Measurements from ENCODE around the gene SCGN.

Gene SCGN

GRCh38 chr6:25691894-25692293 is 39.9 kb downstream of the SCGN start:
- no peak for DNase-seq

- DNase-seq, result no peak
Measured at GRCh38 chr6:25692472-25692871, 40.5 kb downstream of the SCGN start.

GRCh38 chr6:25694366-25694765 is 42.4 kb downstream of the SCGN start:
- no peak for DNase-seq

GRCh38 chr6:25695671-25696070 is 43.7 kb downstream of the SCGN start:
- DNase-seq, result no peak

- DNase-seq, result no peak
Measured at GRCh38 chr6:25697537-25698340, 45.7 kb downstream of the SCGN start.

GRCh38 chr6:25698631-25699030 is 46.6 kb downstream of the SCGN start:
- DNase-seq, result no peak

- DNase-seq, result no peak
Measured at GRCh38 chr6:25699649-25700048, 47.6 kb downstream of the SCGN start.

- no peak for DNase-seq
Measured at GRCh38 chr6:25700761-25701160, 48.7 kb downstream of the SCGN start.

GRCh38 chr6:25701807-25702206 is 49.8 kb downstream of the SCGN start:
- DNase-seq, result no peak

GRCh38 chr6:25703005-25703404 is 51.0 kb downstream of the SCGN start:
- DNase-seq, result no peak

- no peak for DNase-seq
Measured at GRCh38 chr6:25704001-25704400, 52.0 kb downstream of the SCGN start.

- no peak for DNase-seq
Measured at GRCh38 chr6:25706314-25707014, 54.4 kb downstream of the SCGN start.

- no peak for DNase-seq
Measured at GRCh38 chr6:25709761-25710160, 57.7 kb downstream of the SCGN start.

- no peak for DNase-seq
Measured at GRCh38 chr6:25710287-25710686, 58.3 kb downstream of the SCGN start.

GRCh38 chr6:25713824-25714223 is 61.8 kb downstream of the SCGN start:
- no peak for DNase-seq

- DNase-seq, result no peak
Measured at GRCh38 chr6:25714765-25715164, 62.8 kb downstream of the SCGN start.

GRCh38 chr6:25715794-25716193 is 63.8 kb downstream of the SCGN start:
- no peak for DNase-seq

- no peak for DNase-seq
Measured at GRCh38 chr6:25717866-25718740, 66.1 kb downstream of the SCGN start.

- no peak for DNase-seq
Measured at GRCh38 chr6:25726122-25726911, 74.3 kb downstream of the SCGN start.

GRCh38 chr6:25727028-25727427 is 75.0 kb downstream of the SCGN start:
- DNase-seq, result no peak

GRCh38 chr6:25730907-25731306 is 78.9 kb downstream of the SCGN start:
- no peak for DNase-seq

- DNase-seq, result no peak
Measured at GRCh38 chr6:25731721-25732120, 79.7 kb downstream of the SCGN start.
